ENCODE results near the gene PTPN1.
"Not testable (repeated sequence)": the region's sequence is repeated elsewhere in the genome, so short reads cannot be mapped to it uniquely, and the experiment has no call there.

Gene PTPN1

GRCh38 chr20:50591233-50591852 lies 81.2 kb downstream of the PTPN1 start:
- no peak for DNase-seq (ENCODE audit: low read depth)

- no peak for DNase-seq (ENCODE audit: low read depth)
Measured at GRCh38 chr20:50592282-50593004, 82.3 kb downstream of the PTPN1 start.

- DNase-seq (ENCODE audit: low read depth): no peak
Measured at GRCh38 chr20:50593005-50593335, 82.8 kb downstream of the PTPN1 start.

- no peak for DNase-seq (ENCODE audit: low read depth)
Measured at GRCh38 chr20:50594231-50594590, 84.0 kb downstream of the PTPN1 start.

- DNase-seq (ENCODE audit: low read depth): no peak
Measured at GRCh38 chr20:50594591-50595432, 84.6 kb downstream of the PTPN1 start.

- DNase-seq (ENCODE audit: low read depth): no peak
Measured at GRCh38 chr20:50595433-50595895, 85.3 kb downstream of the PTPN1 start.

- no peak for DNase-seq (ENCODE audit: low read depth)
Measured at GRCh38 chr20:50595988-50596693, 86.0 kb downstream of the PTPN1 start.

- no peak for DNase-seq (ENCODE audit: low read depth)
Measured at GRCh38 chr20:50596694-50597021, 86.5 kb downstream of the PTPN1 start.

GRCh38 chr20:50597406-50597969 lies 87.3 kb downstream of the PTPN1 start:
- DNase-seq (ENCODE audit: low read depth): no peak

- DNase-seq (ENCODE audit: low read depth): no peak
Measured at GRCh38 chr20:50598074-50598473, 87.9 kb downstream of the PTPN1 start.

GRCh38 chr20:50598768-50599167 lies 88.6 kb downstream of the PTPN1 start:
- not testable (repeated sequence) for DNase-seq (ENCODE audit: low read depth)

- DNase-seq (ENCODE audit: low read depth): no peak
Measured at GRCh38 chr20:50600281-50600895, 90.2 kb downstream of the PTPN1 start.

GRCh38 chr20:50601511-50602431 lies 91.6 kb downstream of the PTPN1 start:
- peak; percentile 30 for DNase-seq (ENCODE audit: low read depth)

- no peak for DNase-seq (ENCODE audit: low read depth)
Measured at GRCh38 chr20:50602432-50603088, 92.4 kb downstream of the PTPN1 start.

GRCh38 chr20:50604451-50604850 lies 94.3 kb downstream of the PTPN1 start:
- DNase-seq (ENCODE audit: low read depth): no peak

- DNase-seq (ENCODE audit: low read depth): no peak
Measured at GRCh38 chr20:50605136-50605535, 95.0 kb downstream of the PTPN1 start.

GRCh38 chr20:50607436-50607835 lies 97.3 kb downstream of the PTPN1 start:
- no peak for DNase-seq (ENCODE audit: low read depth)

GRCh38 chr20:50607850-50608749 lies 97.9 kb downstream of the PTPN1 start:
- DNase-seq (ENCODE audit: low read depth): no peak

GRCh38 chr20:50608750-50609104 lies 98.5 kb downstream of the PTPN1 start:
- no peak for DNase-seq (ENCODE audit: low read depth)

Measured in iris pigment epithelial cell (primary cell).